ENCODE results near the gene NFKBIA.

GRCh38 chr14:35352274-35353233 is 52.0 kb downstream of the NFKBIA start:
- no peak for TF ChIP-seq CTCF (IDR thresholded peaks at IDR 0.05)
- no peak for TF ChIP-seq EP300 (IDR thresholded peaks at IDR 0.05)
- TF ChIP-seq POLR2AphosphoS5 (IDR thresholded peaks at IDR 0.05) = no peak
